Measurements from ENCODE around the gene RUFY3.

Gene RUFY3

GRCh38 chr4:70844180-70844579 lies 122.4 kb downstream of the RUFY3 start:
- DNase-seq = no peak

- DNase-seq = no peak
Observed at GRCh38 chr4:70849291-70849690, 127.5 kb downstream of the RUFY3 start.

DNA sequence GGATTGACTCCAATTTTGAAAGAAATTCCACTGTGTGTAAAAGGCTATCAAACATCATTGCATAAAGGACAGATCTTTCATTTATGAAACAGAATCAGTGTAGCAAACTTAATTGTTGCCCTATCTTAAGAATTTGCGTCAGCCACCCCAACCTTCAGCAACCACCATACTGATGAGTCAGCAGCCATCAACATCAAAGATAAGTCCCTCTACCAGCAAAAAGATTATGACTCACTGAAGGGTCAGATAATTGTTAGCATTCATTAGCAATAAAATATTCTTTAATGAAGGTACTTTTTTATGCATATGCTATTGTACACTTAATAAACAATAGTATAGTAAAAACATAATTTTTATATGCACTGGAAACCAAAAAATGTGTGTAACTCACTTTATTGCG lies 133.7 kb downstream of the RUFY3 start:
- no peak for DNase-seq

Measured in NCI-H2081 (cell line).